ENCODE data around the gene OPHN1.
A peak's percentile ranks its signal among the peaks of the same experiment; 100 is the strongest.

The OPHN1 gene

DNA sequence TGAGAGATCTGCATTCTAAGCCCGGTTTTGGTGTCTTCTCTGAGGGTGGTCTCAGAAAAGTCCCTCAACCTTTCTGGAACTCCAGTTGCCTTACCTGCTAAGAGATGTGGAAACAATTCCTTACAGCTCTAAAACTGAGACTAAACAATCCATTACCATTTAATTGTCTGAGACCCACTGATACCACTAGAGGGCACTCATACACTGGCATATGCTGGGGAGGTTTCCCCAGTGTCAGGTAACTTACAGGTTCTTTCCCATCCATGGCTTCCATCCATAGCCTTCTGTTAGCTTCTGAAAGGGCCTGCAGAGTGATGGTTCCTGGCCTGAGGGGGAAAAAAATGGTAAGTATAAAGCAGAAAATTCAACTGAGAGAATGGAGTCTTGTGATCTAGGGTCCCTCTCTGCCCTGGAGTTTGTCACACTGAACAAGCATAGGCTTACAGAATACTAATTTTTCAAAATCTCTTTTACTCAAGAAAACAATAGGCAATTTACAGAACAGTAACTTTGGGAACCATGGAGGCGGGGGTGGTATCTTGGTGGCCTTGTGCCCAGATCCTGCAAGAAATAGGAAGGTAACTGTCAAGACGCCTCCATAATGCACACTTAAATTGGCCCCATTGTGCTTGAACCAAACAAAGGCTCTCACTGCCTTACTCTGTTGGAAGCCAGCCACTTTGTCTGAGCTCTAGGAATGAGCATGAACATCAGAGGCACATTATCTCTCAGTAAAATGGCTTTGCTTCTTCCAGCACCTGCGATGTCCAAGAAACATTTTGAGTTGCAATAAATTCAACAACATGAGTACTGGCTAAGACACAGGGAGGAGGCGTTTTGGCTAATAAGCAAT lies 236.1 kb downstream of the OPHN1 start:
- Histone ChIP-seq H2AK5ac (ENCODE audit: low read depth, low read length) (no peak overlapping the region), H3K27ac (replicated peaks; ENCODE audit: low read length) (no peak overlapping the region), H3K4me2 (ENCODE audit: insufficient read depth, low read length, poor library complexity, severe bottlenecking) (no peak overlapping the region), H2AFZ (ENCODE audit: low read length) (no peak overlapping the region), H3K4ac (ENCODE audit: low read length) (no peak overlapping the region), H4K91ac (ENCODE audit: low read depth, low read length, poor library complexity) (no peak overlapping the region), H2BK15ac (ENCODE audit: low read length) (no peak overlapping the region), H3K36me3 (replicated peaks in 1 of 2; ENCODE audit: control insufficient read depth in 2 of 2, insufficient read depth in 2 of 2, low read length in 2 of 2) (no peaks in the 10 kb centered on the region), H3K9ac (ENCODE audit: low read depth, low read length, poor library complexity) (no peak overlapping the region), H3K9me3 (replicated peaks in 1 of 2; ENCODE audit: control insufficient read depth in 2 of 2, insufficient read depth in 1 of 2, low read depth in 1 of 2, low read length in 2 of 2) (no peaks in the 10 kb centered on the region), H2BK12ac (ENCODE audit: low read length) (no peak overlapping the region), H3K79me1 (ENCODE audit: low read depth, low read length) (no peaks in the 10 kb centered on the region), H3K4me3 (ENCODE audit: low read length in 2 of 2) (no peak overlapping the region), H4K8ac (ENCODE audit: low read depth, low read length) (no peak overlapping the region), H3K27me3 (ENCODE audit: control insufficient read depth in 3 of 3, insufficient read depth in 3 of 3, low read depth in 1 of 3, low read length in 3 of 3) (no peaks in the 10 kb centered on the region), H2BK120ac (ENCODE audit: low read depth, low read length) (no peak overlapping the region), H3K23ac (ENCODE audit: low read depth, low read length, poor library complexity) (no peak overlapping the region), H3K14ac (ENCODE audit: low read length) (no peak overlapping the region), H3K18ac (ENCODE audit: low read length) (no peak overlapping the region), H3K4me1 (ENCODE audit: control insufficient read depth in 2 of 2, insufficient read depth in 1 of 2, low read depth in 1 of 2, low read length in 2 of 2) (no peaks in the 10 kb centered on the region), H2BK5ac (ENCODE audit: low read length) (no peak overlapping the region)
- DNase-seq (ENCODE audit: low spot score): peak; percentile 35
- WGBS, 2 donors (ENCODE audit: extremely low coverage in 2 of 2, insufficient read length in 2 of 2, insufficient replicate concordance in 1 of 2): no CpG with 5 or more reads among the region's 5 CpGs

DNA sequence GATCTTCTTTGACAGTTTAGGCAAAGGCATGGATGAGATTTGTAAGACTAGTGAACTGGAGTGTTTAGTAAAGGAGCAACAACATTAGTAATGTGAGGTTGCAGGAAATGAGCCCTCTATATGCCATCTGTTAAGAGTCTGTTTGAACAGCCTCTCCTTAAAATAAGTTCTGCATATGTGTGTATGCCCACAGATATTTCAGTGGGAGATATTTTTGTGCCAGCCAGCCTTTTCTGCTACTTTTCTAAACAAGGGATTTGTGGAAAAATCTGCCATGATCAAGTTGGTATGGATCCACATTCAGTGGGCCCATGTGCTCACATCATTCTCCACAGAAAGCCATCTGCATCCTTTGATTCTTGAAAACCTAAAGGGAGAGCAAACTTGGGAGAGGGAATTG lies 237.7 kb downstream of the OPHN1 start:
- Histone ChIP-seq H2AK5ac (ENCODE audit: low read depth, low read length) (no peak overlapping the region), H3K4ac (ENCODE audit: low read length) (no peak overlapping the region), H3K4me2 (ENCODE audit: insufficient read depth, low read length, poor library complexity, severe bottlenecking) (no peak overlapping the region), H3K27ac (replicated peaks; ENCODE audit: low read length) (no peak overlapping the region), H3K18ac (ENCODE audit: low read length) (no peak overlapping the region), H4K91ac (ENCODE audit: low read depth, low read length, poor library complexity) (no peak overlapping the region), H2BK12ac (ENCODE audit: low read length) (no peak overlapping the region), H3K27me3 (ENCODE audit: control insufficient read depth in 3 of 3, insufficient read depth in 3 of 3, low read depth in 1 of 3, low read length in 3 of 3) (no peaks in the 10 kb centered on the region), H2AFZ (ENCODE audit: low read length) (no peak overlapping the region), H3K79me1 (ENCODE audit: low read depth, low read length) (no peaks in the 10 kb centered on the region), H3K4me3 (ENCODE audit: low read length in 2 of 2) (no peak overlapping the region), H3K23ac (ENCODE audit: low read depth, low read length, poor library complexity) (no peak overlapping the region), H3K9ac (ENCODE audit: low read depth, low read length, poor library complexity) (no peak overlapping the region), H3K9me3 (replicated peaks in 1 of 2; ENCODE audit: control insufficient read depth in 2 of 2, insufficient read depth in 1 of 2, low read depth in 1 of 2, low read length in 2 of 2) (no peaks in the 10 kb centered on the region), H3K36me3 (replicated peaks in 1 of 2; ENCODE audit: control insufficient read depth in 2 of 2, insufficient read depth in 2 of 2, low read length in 2 of 2) (no peaks in the 10 kb centered on the region), H4K8ac (ENCODE audit: low read depth, low read length) (no peak overlapping the region), H2BK15ac (ENCODE audit: low read length) (no peak overlapping the region), H2BK120ac (ENCODE audit: low read depth, low read length) (no peak overlapping the region), H2BK5ac (ENCODE audit: low read length) (no peak overlapping the region), H3K14ac (ENCODE audit: low read length) (no peak overlapping the region), H3K4me1 (ENCODE audit: control insufficient read depth in 2 of 2, insufficient read depth in 1 of 2, low read depth in 1 of 2, low read length in 2 of 2) (no peaks in the 10 kb centered on the region)
- DNase-seq (ENCODE audit: low spot score): no peak

DNA sequence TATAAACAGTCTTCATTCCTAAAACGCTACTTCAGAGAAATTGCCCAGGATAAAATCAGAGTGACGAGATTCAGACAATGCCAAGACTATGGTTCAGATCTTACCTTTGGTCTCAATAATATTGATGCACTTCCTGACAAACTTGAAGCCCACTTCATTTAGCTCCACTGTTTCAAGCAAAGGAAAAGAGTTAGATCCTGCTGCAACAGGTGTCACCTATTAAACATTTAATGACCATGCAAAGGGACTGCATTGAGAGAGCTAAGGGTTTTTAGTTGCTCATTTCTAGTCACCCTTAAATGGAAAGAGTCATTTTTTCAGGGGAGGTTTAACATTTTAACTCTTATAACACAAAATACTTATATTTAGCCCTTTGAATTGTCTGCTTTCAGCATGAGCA lies 239.5 kb downstream of the OPHN1 start:
- no CpG with 5 or more reads among the region's 2 CpGs for WGBS, 2 donors (ENCODE audit: extremely low coverage in 2 of 2, insufficient read length in 2 of 2, insufficient replicate concordance in 1 of 2)
- Histone ChIP-seq H3K4me1 (ENCODE audit: control insufficient read depth in 2 of 2, insufficient read depth in 1 of 2, low read depth in 1 of 2, low read length in 2 of 2) (no peaks in the 10 kb centered on the region), H2AK5ac (ENCODE audit: low read depth, low read length) (no peak overlapping the region), H3K4me3 (ENCODE audit: low read length in 2 of 2) (no peak overlapping the region), H3K23ac (ENCODE audit: low read depth, low read length, poor library complexity) (no peak overlapping the region), H3K18ac (ENCODE audit: low read length) (no peak overlapping the region), H2BK12ac (ENCODE audit: low read length) (no peak overlapping the region), H3K14ac (ENCODE audit: low read length) (no peak overlapping the region), H3K9ac (ENCODE audit: low read depth, low read length, poor library complexity) (no peak overlapping the region), H2BK120ac (ENCODE audit: low read depth, low read length) (no peak overlapping the region), H3K27me3 (ENCODE audit: control insufficient read depth in 3 of 3, insufficient read depth in 3 of 3, low read depth in 1 of 3, low read length in 3 of 3) (no peaks in the 10 kb centered on the region), H3K4ac (ENCODE audit: low read length) (no peak overlapping the region), H2BK15ac (ENCODE audit: low read length) (no peak overlapping the region), H4K8ac (ENCODE audit: low read depth, low read length) (no peak overlapping the region), H4K91ac (ENCODE audit: low read depth, low read length, poor library complexity) (no peak overlapping the region), H3K36me3 (replicated peaks in 1 of 2; ENCODE audit: control insufficient read depth in 2 of 2, insufficient read depth in 2 of 2, low read length in 2 of 2) (no peaks in the 10 kb centered on the region), H2BK5ac (ENCODE audit: low read length) (no peak overlapping the region), H3K4me2 (ENCODE audit: insufficient read depth, low read length, poor library complexity, severe bottlenecking) (no peak overlapping the region), H3K27ac (replicated peaks; ENCODE audit: low read length) (no peak overlapping the region), H3K9me3 (replicated peaks in 1 of 2; ENCODE audit: control insufficient read depth in 2 of 2, insufficient read depth in 1 of 2, low read depth in 1 of 2, low read length in 2 of 2) (no peaks in the 10 kb centered on the region), H3K79me1 (ENCODE audit: low read depth, low read length) (no peaks in the 10 kb centered on the region), H2AFZ (ENCODE audit: low read length) (no peak overlapping the region)
- DNase-seq (ENCODE audit: low spot score): no peak

DNA sequence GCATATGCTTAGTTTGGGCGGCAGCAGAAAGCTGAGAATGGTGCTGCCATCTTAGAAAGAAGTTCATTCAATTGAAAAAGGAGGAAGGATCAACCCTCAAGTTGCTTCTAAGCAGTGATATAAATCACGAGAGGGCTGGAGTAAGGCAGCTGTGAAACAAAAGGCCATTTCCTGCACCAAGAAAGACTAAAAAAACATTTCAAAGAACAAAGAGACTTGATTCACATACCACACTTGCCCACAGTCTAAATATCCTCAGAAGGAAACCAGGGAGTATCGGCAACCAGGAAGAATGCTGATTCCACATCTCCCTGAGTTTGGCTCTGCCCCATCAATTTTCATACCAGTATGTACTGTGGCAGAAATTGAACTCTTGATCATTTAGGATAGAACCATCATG lies 240.1 kb downstream of the OPHN1 start:
- Histone ChIP-seq H4K91ac (ENCODE audit: low read depth, low read length, poor library complexity) (no peak overlapping the region), H3K18ac (ENCODE audit: low read length) (no peak overlapping the region), H3K14ac (ENCODE audit: low read length) (no peak overlapping the region), H3K4ac (ENCODE audit: low read length) (no peak overlapping the region), H3K9ac (ENCODE audit: low read depth, low read length, poor library complexity) (no peak overlapping the region), H4K8ac (ENCODE audit: low read depth, low read length) (no peak overlapping the region), H2BK12ac (ENCODE audit: low read length) (no peak overlapping the region), H2BK5ac (ENCODE audit: low read length) (no peak overlapping the region), H3K79me1 (ENCODE audit: low read depth, low read length) (no peaks in the 10 kb centered on the region), H3K36me3 (replicated peaks in 1 of 2; ENCODE audit: control insufficient read depth in 2 of 2, insufficient read depth in 2 of 2, low read length in 2 of 2) (no peaks in the 10 kb centered on the region), H2AFZ (ENCODE audit: low read length) (no peak overlapping the region), H2AK5ac (ENCODE audit: low read depth, low read length) (no peak overlapping the region), H3K23ac (ENCODE audit: low read depth, low read length, poor library complexity) (no peak overlapping the region), H3K27ac (replicated peaks; ENCODE audit: low read length) (no peak overlapping the region), H3K4me3 (ENCODE audit: low read length in 2 of 2) (no peak overlapping the region), H2BK15ac (ENCODE audit: low read length) (no peak overlapping the region), H3K9me3 (replicated peaks in 1 of 2; ENCODE audit: control insufficient read depth in 2 of 2, insufficient read depth in 1 of 2, low read depth in 1 of 2, low read length in 2 of 2) (no peaks in the 10 kb centered on the region), H3K27me3 (ENCODE audit: control insufficient read depth in 3 of 3, insufficient read depth in 3 of 3, low read depth in 1 of 3, low read length in 3 of 3) (no peaks in the 10 kb centered on the region), H2BK120ac (ENCODE audit: low read depth, low read length) (no peak overlapping the region), H3K4me1 (ENCODE audit: control insufficient read depth in 2 of 2, insufficient read depth in 1 of 2, low read depth in 1 of 2, low read length in 2 of 2) (no peaks in the 10 kb centered on the region), H3K4me2 (ENCODE audit: insufficient read depth, low read length, poor library complexity, severe bottlenecking) (no peak overlapping the region)
- no peak for DNase-seq (ENCODE audit: low spot score)
- WGBS, 2 donors (ENCODE audit: extremely low coverage in 2 of 2, insufficient read length in 2 of 2, insufficient replicate concordance in 1 of 2): no CpG with 5 or more reads among the region's 3 CpGs
